ENCODE results near the gene MYO18A.
"Not testable (repeated sequence)": the region's sequence is repeated elsewhere in the genome, so short reads cannot be mapped to it uniquely, and the experiment has no call there.

Gene MYO18A

DNA sequence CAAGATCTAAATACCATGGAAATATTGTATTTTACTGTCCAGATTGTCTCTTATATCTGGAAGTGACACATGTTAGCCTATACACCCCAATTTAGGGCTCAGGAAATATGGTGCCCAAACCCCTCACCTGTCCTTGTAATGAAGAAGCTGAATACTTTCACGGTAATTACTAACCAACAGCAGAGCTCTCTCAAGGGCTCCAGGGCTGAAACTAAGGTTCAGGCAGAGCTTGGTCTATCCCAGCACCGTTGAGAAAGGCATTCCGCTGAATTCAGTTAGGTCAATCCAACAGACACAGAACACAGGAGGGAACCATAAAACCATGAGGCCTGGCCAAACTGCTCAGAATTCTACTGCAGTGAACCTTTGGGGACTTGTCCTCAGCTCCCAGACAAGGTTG lies 14.9 kb downstream of the MYO18A start:
- no peak for DNase-seq

DNA sequence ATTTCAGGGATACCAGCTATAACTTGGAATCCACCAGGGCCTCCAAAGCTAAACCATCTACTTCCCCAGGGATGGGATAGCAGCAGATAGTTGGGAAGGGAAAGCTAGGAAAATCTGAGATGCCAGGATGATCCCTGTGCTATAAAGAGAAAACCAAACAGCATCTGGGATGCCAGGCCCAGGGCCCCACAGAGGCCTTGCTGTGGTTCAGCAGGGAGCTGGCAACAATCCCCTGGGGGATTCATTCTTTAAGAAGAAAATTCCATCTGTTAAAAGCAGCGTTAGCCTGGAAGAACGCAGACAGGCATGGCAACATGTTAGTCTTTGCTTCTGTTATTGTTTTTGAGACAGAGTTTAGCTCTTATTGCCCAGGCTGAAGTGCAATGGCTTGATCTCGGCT lies 16.6 kb downstream of the MYO18A start:
- no peak for DNase-seq

DNA sequence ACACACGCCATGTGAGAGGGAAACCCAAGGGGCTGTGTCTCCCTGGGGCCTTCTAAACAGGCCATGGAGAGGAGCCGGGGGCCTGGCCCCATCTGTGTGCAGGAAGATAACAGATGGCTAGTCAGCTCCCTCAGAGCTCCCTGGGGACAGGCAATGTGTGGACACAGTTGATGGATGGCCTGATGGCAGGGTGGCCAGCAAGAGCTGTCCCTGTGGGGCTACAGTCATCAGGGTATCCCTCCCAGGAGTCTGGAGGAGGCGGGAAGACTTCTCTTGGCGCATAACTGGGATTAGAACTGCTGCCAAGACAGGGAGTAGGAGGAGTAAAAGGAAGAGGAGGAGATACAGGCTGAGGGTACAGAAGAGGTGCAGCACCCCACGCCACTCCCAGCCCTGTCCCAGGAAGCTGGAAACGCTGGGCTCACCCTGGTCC lies 17.3 kb downstream of the MYO18A start:
- no peak for DNase-seq

DNA sequence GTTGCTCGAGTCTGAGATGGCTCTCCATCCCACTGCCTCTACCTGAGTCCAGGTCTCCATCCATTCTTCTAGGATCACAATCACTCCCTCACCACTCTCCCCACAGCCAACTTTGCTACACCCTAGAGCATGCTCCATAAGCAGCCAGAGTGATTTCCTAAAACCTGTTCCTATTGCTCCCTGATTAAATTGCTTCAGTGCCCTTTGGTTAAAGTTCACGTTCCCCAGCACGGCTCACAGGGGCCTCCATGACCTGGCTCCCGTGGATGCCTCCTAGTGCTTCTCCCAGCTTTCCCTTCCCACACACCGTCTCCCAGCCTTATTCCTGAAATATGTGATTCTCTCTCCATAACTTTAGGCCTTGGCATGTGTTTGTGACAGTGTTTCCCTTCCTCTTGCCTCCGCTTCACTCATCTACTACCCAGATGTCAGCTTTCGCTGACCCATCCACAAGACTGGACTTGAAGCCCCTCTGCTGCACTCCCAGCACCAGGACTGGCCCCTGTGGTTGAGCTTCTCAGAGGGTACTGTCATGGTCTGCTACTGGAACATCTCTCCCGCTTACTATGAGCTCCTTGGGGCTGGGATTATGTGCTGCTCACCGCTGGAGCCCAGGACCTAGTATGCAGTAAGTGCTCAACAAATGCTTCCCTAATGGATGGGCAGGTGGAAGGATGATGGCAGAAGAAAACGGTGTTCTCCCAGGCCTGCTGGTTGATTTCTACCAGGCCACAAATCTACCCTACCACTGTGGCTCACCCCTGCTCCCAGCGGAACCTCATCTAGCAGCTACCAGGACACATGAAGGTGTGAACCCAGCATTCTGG lies 17.9 kb downstream of the MYO18A start:
- DNase-seq: no peak

DNA sequence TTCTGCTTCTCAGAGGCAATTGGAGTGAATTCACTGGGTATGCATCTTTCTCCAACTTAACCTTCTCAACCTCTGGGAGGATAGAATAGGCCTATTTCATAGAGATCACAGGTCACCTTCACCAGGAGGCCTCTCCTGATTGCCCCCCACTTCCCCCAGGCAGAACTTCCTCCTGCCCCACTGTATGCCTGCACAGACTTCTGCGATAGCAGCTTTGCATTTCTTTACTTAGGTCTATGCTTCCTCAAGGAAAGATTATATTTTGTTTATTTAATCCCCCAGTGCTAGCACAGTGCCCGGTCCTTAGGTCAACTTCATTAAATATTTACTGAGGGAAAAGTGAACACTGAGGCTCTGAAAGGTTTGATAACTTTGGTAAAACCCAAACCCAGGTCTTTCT lies 19.9 kb downstream of the MYO18A start:
- DNase-seq: no peak

DNA sequence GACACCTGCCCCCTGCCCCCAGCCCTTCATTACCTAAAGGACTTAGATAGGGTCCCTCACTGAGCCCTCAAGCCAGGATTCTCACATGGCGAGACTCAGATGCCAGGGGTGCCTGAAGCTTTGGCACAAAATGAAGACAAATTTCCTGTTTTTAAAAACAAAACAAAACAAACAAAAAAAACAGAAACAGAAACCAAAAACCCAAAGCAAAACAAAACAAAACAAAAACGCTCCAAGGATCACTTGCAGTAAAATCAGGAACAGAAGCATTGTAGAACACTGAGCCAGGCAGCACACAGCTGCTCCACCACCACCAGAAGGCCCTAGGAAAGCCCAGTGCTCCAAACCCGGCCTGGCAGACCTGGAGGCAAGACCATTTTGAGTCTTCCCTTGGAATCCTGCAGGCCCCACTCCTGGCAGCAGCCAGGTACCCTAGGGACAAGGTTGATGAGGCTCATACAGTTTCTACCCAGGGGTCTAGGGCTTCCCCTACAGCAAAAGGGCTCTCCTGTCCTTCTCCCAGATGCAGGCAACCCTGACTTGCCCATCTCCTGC lies 20.8 kb downstream of the MYO18A start:
- DNase-seq: no peak

DNA sequence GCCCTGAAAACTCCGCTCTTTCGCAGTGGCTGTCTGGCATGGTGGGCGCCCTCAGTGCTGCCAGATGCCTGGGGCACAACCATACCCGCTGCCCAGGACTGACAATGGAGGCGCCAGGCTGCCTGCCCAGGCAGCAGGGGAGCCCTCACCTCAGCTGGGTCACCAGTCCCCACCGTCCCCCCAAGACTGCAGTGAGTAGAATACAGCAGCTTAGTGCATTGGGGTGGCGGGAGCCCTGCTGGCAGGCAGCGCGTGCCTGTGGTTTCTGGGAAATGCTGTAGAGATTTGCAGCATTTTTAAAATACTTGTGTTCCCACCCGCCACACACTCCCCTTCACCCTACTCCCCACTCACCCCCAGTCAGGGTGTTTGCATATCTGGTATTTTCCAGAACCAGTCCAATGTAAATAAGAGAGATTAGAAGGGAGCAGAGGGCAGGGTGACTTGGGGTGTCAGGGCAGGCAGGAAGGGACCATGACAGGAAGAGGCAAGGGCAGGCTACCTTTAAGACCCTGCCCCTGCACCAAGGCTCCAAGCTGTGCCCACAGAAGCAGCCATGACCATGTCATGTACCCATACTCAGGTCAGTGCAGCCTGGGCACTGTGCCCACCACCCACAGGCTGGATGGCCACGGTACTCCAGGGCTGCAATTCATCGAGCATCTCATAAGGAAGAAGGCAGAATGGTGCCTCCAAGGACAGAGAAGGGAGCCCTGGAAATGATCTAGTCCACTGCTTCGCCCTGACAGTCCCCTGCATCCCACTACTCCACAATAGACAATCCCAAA lies 21.5 kb downstream of the MYO18A start:
- no peak for DNase-seq

DNA sequence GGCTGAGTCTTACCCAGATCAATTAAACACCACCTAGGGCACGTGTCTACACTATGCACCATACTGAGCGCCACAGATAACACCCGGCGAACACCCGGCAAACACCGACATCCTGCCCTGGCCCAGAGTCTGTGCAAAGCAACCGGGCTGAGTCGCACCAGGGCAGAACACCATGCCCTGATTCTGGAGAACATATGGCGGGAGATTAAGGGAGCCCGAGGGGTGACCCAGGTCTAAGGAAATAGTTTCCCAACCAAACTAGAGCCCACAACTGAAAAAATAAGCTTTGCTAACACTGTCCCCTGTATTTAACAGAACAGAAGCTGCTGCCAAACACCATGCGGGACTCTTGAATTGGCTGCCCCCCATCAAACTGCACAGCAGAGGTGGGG lies 22.1 kb downstream of the MYO18A start:
- DNase-seq: no peak

DNA sequence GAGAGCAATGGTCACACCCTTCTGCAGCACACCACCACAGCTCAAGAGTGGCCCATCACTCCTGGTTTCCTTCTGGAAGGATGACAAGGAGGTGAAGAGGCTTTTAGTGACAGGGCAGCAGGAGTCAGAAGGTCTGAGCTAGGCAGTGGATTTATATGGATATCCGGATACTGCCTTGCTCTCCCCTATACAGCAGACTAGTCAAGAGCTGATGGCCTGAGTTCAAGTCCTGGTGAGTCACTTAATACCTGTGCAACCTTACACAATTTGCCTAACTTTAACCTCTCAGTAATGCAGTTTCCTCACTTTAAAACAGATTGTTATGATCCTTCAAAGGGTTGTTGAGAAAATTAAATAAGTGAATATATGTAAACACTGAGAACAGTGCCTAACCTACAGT lies 22.9 kb downstream of the MYO18A start:
- no peak for DNase-seq

DNA sequence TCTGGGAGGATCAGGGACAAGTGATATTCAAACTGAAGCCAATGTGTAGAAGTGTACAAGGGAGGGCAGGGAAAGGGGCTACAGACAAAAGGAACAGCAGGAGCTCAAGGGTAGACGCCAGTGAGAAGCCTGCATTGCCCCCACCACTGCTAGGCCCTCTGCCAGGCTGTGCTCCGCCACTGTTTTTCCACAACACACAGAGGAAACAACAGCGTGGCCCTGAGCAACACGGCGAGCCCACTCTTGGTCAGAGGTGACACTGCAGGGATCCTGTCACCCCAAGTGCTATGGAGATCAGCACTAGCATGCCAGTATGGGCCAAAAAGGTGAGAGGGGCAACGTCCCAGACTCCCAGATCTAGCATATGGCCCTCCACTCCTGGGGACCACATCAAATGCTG lies 23.4 kb downstream of the MYO18A start:
- DNase-seq: no peak

DNA sequence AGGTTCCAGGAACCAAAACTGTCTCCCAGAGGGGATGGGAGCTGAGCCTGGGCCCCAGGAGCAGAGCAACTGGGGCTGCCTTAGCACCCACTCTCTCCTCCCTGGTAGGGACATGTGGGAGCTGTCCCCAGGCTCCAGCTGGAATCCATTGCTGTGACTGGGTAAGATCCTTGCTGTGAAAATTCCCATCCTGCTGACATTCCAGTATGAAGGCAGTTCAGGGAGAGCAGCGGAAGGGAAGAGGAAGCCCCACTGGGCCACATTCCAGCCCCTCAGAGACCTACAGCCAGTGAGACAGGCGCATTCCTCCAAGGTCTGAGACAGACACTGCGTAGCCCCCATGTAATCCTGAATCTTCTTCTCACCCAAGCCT lies 24.2 kb downstream of the MYO18A start:
- no peak for DNase-seq

DNA sequence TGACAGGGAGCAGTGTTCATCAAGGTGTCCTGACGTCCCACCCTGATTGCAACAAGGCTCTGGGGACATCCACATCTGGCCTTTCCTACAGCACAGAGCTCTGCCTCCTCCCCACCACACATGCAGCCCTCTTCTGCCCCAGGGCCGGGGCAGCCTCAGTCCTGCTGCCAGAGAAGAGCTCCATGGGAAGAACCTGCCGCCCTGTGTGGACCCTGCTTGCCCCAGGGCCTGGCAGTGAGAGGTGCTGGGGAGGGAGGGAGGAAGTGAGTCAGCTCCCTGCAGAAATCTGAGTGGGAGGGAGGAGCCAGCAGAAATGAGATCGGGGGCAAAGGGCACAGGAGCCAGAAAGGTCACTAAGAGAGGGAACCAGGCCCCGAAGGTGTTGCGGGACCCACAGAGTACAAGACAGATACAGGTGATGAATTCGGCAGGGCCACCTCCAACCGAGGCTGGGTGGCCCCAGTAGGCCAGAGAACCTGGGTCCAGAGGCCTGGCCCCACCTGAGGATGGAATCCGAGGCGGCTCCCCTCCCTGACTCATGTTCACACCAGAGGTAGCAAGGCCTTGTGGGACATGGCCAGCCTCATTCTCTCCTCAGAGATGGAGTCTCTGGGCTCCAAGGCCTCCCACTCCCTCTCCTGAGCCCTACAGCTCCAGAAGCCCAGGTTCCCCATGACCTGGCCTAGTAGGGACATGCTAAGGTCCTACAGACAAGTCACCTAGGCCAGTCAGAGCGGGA lies 24.8 kb downstream of the MYO18A start:
- DNase-seq: peak; percentile 42

DNA sequence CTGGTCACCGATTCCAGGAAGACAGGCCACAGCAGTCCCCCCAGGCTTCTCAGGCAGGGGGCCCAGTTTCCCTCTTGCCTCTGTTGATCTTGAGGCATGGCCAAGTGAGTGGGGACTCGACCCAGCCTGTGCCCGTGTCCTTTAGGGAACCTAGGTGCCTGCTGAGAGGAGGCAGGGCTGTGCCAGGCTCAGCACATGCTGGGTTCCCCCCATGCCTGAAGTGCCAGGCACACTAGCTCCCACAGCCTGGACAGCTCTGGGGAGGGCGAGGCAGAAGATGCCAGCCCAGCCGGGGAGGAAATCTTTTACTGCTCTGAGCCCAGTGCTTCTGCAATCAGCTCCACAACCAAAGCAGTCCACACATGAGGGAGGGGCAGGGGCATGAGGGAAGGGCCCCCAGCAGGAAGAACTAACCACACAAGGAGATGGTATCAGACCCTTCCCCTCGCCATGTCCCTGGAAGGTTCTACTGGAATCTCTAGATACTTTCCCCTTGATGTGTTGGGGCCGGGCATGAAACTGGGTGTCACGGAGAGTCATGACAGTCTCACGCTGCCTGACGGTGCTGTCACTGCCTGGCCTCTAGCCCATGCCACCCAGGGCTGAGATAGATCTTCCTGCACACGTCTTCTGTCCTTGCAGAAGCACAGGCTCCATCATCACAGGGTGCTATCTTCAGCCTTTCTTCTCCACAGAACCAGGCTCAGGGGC lies 25.5 kb downstream of the MYO18A start:
- peak; percentile 30 for DNase-seq

DNA sequence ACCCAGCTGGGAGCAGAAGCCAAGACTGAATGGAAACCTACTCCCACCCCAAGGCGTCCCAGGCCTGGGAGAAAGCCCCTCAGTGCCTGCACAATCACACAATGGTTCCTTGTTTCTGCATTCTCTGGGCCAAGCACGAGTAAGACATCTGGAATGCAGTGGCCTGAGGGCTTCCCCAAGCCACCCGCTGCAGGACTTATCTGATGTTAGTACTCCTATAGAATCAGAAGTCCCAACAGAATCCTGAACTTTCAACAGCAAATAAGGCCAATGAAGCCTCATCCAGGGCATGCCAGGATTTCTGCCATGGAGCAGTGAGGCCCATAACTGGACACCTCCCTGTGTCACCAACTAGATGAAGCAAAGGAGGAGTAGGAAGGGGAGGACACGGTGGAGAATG lies 28.6 kb downstream of the MYO18A start:
- peak; percentile 58 for DNase-seq

DNA sequence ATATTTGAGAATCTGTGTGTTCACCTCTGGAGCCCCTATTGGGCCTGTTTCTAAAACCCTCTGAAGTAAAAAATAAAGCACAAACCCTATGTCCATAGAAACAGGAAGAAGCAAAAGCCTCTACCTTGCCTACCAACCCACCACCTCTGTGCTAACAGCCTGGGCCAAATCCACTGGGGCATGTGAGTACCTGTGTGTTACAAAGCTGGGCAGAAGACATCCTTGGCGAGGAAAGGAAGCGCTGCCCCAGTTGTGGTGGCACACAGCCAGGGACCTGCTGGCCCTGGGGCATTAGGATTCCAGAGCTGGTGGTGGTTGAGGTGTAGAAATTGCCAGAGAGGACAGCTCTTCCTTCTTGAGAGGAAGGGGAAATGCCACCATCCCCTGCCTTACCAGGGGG lies 30.0 kb downstream of the MYO18A start:
- DNase-seq: no peak

DNA sequence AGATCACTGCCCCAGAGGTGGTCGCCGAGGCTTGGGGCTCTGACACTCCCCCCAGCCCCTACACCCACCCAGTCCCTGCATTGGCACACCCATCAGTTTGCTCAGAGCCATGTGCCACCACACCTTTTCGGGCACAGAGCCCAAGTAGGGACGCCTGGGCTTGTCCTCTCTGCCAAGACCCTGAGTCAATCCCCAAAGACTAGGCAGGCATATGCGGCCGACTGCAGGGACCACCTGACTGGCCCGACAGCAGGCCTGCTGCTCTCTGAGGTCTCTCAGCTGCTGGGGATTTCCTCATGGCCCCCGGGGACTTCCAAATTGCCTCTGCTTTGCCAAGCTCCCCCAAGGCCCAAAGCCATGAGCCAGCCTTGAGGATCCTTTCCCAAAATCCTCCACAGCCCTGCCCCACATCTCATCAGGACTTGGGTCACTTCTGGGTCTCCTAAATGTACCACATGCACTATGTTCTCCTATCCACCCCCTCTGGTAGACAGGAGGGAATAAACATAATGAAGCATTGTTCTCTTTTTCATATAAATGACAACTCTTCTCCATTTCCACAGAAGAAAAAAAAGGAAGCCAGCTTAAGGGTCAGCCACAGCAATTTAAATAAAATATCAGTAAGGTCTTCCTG lies 30.6 kb downstream of the MYO18A start:
- peak; percentile 31 for DNase-seq

DNA sequence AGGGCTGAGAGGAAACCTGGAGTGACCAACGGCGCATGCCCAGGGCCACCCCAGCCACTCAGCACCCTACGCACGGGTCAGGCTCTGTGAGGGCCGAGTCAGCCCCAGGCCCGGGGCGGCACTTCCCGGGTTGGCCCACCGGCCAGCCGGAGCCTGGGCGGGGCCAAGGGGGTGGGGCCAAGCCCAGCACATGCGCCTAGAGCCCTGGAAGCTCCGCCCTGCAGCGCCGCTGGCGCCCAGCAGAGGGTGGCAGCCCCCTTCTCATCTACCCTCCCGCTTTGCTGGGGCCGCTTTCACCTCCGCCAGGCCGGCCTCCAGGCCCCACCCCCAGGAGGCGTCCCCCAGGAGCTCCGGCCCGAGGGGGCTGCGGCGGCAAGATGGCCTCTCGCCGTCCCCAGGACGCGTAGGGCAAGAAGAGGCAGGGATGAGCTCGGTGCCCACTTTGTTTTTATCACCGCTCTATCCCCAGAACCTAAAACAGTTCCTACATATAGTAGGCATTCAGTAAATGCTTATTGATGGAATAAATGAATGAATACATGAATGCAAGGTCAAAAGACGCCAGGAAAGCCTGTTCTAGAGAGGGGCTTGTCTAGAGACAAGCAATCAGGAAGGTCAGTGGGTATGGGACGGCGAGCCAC lies 31.3 kb downstream of the MYO18A start:
- peak; percentile 99 for DNase-seq

DNA sequence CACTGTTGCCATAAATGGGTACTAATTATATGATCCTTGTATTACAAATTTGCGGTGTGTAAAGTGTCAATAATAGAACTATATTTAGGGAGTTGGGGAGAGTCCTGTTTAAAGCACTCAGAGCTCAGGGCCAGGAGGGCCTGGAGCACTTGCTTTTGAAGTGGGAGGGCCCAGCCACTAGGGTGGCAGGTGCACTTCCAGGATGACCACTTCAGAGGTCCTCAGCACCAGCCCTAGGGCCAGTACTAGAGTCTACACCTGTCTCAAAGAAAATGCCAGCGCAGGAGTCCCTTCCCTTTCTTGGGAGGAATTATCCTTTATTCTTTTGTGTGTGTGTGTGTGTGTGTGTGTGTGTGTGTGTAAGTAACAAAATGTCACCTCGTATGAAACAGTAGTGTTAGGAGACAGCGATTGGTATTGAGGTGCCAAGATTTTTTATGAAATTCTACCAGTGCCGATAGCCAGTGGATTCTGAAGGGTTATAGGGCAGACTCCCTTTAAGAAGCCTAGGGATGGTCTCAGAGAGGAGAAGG lies 31.9 kb downstream of the MYO18A start:
- no peak for DNase-seq

DNA sequence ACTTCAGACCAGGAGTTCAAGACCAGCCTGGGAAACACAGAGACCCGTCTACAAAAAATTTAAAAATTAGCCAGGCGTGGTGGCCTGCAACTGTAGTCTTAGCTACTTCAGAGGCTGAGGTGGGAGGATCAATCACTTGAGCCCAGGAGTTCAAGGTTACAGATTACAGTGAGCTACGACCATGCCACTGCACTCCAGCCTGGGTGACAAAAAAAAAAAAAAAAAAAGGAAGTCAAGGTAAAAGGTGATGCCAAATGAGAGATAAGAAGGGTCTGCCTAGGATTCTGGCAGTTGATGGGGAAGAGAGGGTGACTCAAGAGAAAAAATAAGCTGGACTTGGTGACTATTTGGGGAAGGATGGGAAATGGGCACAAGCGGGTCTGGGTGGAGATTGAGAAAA lies 32.5 kb downstream of the MYO18A start:
- DNase-seq: peak; percentile 46

DNA sequence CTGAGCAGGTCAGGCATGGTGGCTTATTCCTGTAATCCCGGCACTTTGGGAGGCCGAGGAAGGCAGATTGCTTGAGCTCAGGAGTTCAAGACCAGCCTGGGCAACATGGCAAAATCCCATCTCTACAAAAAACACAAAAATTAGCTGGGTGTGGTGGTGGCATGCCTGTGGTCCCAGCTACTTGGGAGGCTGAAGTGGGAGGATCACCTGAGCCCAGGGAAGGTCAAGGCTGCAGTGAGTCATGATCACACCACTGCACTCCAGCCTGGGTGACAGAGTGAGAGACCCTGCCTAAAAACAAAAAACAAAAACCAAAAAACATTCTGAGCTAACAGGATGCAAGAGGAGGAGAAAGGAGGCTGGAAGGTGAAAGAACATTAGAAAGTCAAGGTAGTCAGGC lies 33.0 kb downstream of the MYO18A start:
- DNase-seq: not testable (repeated sequence)

DNA sequence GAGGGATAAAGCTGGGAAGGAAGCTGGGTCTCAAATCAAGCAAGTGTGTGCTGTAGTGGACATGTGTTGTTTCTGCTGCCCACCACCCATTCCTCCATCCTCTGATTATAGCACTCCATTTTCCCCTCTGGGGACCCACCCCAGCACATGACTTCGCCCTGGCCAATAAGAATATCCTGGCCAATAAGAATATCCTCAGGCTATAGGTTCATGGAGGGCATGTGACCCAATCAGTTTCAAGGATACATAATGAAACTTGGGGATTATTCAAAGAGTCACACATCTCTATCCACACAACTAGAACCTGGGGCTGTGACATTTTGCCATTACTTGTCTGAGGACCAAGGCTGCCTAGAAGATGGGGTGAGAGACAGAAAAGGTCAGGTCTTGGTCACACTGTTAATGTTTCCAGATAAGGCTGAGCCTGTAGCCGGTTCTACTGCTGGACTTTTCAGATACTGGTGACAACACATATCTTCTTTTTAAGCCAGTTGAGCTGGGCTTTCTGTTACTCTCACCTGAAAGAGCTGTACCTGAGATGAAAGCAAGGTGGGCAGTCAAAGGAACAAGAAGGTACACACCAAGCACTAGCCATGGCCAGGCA lies 33.7 kb downstream of the MYO18A start:
- peak; percentile 39 for DNase-seq

Measured in OCI-M1 (cell line).